Cardiac fibroblast (primary cell): ENCODE measurements around the gene PROC.

Experiments used
- DNase-seq, 2 donors: peaks; one replicate each; pipeline versions ENCODE4 v3.0.0 to v3.0.0-alpha.2; 2010; ENCODE audit warnings: low read depth in 2 of 2
- H3K4me3 ChIP-seq, 2 donors: replicated peaks in 1 of 2; 1 replicate in 1 of 2; 2 replicates in 1 of 2; pipeline ENCODE4 v1.5.1; 2011; ENCODE audit warnings: low read depth in 2 of 2, low read length in 2 of 2, mild to moderate bottlenecking in 2 of 2, moderate library complexity in 1 of 2
- TF ChIP-seq, protein P1 (sequence below): IDR thresholded peaks from one replicate; pipeline ENCODE4 v1.5.1; 2011; ENCODE audit warnings: low read depth, mild to moderate bottlenecking, low read length, inconsistent platforms

PROC gene

DNA sequence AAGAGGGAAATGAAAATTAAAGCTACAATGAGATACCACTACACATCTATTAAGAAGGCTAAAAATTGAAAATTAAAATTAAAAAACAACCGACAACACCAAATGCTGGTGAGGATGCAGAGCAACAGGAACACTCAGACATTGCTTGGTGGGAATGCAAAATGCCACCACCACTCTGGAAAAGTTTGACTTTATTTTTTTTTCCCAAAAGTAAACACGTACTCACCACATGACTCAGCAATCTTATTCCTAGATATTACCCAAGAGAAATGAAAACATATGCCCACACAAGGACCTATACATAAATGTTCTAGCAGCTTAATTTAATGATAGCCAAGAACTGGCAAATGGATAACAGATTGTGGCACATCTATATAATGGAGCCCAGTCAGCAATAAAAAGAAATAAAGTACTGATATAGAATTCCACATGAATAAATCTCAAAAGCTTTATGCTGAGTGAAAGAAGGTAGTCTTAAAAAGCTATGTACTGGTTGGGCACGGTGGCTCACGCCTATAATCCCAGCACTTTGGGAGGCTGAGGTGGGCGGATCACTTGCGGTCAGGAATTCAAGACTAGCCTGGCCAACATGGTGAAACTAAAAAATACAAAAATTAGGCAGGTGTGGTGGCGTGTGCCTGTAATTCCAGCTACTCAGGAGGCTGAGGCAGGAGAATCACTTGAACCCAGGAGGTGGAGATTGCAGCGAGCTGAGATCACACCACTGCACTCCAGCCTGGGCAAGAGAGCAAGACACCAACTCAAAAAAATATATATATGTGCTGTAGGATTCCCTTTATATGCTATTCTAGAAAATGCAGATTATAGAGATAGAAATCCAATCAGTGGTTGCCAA is 4.2 kb upstream of the PROC start:
- TF ChIP-seq, protein P1, sequence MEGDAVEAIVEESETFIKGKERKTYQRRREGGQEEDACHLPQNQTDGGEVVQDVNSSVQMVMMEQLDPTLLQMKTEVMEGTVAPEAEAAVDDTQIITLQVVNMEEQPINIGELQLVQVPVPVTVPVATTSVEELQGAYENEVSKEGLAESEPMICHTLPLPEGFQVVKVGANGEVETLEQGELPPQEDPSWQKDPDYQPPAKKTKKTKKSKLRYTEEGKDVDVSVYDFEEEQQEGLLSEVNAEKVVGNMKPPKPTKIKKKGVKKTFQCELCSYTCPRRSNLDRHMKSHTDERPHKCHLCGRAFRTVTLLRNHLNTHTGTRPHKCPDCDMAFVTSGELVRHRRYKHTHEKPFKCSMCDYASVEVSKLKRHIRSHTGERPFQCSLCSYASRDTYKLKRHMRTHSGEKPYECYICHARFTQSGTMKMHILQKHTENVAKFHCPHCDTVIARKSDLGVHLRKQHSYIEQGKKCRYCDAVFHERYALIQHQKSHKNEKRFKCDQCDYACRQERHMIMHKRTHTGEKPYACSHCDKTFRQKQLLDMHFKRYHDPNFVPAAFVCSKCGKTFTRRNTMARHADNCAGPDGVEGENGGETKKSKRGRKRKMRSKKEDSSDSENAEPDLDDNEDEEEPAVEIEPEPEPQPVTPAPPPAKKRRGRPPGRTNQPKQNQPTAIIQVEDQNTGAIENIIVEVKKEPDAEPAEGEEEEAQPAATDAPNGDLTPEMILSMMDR, result no peak
- no peak overlapping the region for H3K4me3 ChIP-seq
- DNase-seq, result peak; percentile 57 to 76

DNA sequence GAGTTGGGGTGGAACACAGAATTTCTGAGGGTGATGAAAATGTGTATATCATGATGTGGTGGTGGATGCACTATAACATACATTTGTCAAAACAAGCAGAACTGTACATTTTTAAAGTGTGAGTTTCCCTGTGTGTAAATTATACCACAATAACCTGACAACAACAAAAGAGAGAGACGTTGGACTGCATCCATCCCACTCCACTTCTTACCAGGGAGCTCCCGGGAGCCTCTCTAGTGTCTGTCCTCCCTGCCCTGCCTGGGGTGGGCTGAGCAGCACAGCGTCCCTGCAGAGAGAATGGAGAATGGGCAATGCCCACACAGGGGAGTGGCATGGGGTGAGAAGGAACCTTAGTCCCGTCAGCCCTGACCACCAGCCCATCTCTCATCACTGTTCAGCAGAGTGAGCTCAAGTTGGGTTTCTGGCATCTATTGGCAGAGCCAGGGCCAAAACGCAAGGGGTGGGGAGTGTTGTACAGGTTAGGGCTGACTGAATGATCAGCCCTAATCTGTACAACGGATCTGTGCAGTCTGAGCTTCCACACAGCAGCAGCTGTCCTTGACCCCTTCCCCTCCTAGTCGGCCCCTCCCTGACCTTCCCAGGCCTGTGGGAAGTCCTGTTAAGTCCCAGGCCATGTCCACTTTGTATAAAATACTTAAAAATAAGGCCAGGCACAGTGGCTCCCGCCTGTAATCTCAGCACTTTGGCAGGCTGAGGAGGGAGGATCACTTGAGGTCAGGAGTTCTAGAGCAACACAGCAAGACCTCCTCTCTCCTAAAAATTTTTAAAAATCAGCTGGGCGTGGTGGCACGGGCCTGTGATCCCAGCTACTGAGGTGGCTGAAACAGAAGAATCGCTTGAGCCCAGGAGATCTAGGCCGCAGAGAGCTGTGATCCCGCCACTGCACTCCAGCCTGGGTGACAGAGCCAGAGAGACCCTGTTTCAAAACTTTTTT is 3.3 kb upstream of the PROC start:
- H3K4me3 ChIP-seq, result no peak overlapping the region
- TF ChIP-seq, protein P1, result no peak
- DNase-seq, result no peak

DNA sequence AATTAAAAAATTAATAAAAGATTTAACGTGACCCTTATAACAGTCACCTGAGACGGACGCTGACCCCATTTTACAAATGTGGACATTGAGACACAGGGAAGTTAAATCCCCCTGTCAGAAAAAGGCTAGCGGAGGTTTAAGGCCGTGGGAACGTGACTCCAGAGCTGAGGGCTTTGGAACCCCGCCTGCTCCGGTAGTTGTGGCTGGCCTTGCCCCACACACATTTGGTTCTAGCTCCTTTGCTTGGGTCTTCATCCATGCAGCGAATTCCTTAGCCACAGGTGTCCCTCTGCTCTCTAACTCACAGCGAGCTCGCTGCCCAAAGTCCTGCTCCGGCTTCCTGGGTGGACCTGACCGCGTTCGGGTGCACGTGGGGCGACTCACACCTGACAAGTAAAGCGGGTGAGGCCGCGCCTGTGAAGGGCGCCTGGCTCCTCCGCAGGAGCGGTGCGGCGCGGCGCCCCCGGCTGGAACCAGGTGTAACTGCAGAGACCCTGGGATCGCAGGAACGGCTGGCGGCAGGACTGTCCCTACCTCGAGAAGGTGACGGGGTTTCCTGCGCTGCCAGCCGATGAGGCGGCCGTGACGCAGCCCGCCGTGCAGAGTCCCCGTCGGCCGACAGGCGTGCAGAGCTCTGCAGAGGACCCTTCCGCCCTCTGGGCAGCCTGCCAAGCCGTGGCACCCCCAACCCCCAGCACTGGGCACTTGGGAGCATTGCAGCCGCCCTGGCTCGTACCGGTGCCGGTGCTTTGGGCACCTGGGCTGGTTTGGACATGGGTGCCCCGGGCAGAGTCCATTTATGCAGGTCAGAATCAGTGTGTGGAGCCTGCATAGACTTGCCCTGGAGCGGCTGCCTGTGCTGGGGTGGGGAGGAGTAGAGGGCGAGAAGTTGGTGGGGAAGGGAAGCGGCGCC is 2.4 kb upstream of the PROC start:
- TF ChIP-seq, protein P1, result peak; percentile 28
- peak overlapping the region; percentile 21 to 26 for H3K4me3 ChIP-seq
- DNase-seq, result no peak

DNA sequence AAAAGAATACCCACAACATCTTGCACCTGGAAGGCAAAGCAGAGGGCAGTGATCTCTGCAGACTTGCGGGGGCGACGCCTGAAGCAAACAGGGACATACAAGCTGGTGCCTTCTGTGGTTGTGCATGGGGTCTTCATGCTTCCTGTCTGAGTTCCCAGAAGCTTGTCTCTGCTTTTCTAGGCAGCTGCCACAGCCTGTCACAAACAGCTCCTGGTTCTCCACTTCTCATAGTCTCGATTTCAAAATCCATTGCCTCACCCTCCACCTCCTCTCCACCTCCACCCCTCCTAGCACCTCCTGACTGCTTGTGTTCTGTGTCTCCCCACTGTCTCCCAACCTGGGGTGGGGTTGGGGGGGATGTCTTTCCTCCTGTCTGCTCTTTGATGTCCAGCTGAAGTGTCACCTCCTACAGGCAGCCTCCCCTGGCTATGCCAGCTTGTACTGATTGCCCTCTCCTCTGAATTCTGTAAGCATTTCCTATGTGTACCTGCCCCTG is 1.7 kb upstream of the PROC start:
- no peak for DNase-seq
- H3K4me3 ChIP-seq, result peak overlapping the region in 1 of 2 donors; percentile 21
- TF ChIP-seq, protein P1, result no peak

DNA sequence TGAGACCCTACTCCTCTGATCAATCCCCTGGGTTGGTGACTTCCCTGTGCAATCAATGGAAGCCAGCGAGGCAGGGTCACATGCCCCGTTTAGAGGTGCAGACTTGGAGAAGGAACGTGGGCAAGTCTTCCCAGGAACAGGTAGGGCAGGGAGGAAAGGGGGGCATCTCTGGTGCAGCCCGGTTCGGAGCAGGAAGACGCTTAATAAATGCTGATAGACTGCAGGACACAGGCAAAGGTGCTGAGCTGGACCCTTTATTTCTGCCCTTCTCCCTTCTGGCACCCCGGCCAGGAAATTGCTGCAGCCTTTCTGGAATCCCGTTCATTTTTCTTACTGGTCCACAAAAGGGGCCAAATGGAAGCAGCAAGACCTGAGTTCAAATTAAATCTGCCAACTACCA is 821 bp upstream of the PROC start:
- no peak for DNase-seq
- no peak overlapping the region for H3K4me3 ChIP-seq
- TF ChIP-seq, protein P1, result no peak

DNA sequence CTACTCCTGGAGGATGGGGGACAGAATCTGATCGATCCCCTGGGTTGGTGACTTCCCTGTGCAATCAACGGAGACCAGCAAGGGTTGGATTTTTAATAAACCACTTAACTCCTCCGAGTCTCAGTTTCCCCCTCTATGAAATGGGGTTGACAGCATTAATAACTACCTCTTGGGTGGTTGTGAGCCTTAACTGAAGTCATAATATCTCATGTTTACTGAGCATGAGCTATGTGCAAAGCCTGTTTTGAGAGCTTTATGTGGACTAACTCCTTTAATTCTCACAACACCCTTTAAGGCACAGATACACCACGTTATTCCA is 844 bp downstream of the PROC start:
- TF ChIP-seq, protein P1, result no peak
- DNase-seq, result no peak
- H3K4me3 ChIP-seq, result no peak overlapping the region
